T47D (cell line): ENCODE data around the gene ACAT2.
"Not testable (repeated sequence)": the region's sequence is repeated elsewhere in the genome, so short reads cannot be mapped to it uniquely, and the experiment has no call there.

Source experiments
- DNase-seq, 2 experiments: peaks; one replicate each; pipeline versions ENCODE4 v3.0.0 to v3.0.0-alpha.2; 2011 to 2012; ENCODE audit warnings: low read depth in 1 of 2, low spot score in 1 of 2
- JUND ChIP-seq: IDR thresholded peaks from 2 replicates; pipeline ENCODE4 v1.6.1; 2012; ENCODE audit warnings: low read depth
- in situ Hi-C: cut with HindIII; loops from 2 replicates; pipeline ENCODE4 v1.10.0; 2016; ENCODE audit warnings: low sequenced_read_pairs, low pct_unique_long_range_greater_than_20kb

Gene ACAT2

DNA sequence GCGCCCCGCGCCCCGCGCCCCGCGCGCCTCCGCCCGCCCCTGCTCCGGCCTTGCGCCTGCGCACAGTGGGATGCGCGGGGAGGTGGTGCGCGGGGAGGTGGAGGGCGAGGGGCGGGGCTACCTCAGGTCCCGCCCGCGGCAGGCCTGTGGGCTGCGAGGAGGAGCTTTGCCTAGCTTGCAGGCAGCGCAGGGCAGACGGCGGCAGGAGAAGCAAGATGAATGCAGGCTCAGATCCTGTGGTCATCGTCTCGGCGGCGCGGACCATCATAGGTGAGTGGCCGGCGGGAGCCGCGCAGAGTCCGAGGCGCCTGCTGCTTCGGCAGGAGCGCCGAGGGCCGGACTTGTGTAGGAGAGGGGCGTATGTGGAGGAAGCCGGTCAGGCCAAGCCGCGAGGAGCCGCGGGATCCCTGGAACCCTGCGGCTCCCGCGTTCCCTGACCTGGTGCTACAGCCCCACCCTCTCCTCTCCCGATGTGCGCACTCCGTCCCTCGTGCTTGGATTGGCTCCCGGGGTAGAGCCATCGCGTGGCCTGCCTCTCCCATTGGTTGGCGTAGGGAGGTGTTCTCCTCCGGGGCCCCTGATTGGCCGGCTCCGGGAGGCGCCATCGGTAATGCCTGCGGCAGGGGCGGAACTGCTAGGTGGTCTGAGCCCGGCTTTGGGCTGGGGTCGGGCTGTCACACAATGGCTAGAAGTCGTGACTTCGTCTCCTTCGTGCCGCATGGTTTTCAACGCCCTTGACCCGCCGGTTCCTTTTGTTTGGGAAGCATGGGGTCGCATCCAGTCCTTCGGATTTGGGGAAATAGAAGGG is at the start of gene ACAT2:
Gene ACAT2, plus strand, starts transcription at position 173 of the 808 bp plus-strand sequence. Its CDS starts 43 bp downstream, at position 216.
- in situ Hi-C loops = no loop called here
- DNase-seq = peak; percentile 87 to 92
- TF ChIP-seq JUND = no peak

DNA sequence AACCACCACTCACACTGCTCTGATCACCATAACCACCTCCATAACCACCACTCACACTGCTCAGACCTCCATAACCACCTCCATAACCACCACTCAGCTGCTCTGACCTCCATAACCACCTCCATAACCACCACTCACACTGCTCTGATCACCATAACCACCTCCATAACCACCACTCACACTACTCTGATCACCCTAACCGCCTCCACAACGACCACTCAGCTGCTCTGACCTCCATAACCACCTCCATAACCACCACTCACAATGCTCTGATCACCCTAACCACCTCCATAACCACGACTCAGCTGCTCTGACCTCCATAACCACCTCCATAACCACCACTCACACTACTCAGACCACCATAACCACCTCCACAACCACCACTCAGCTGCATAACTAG is 49.5 kb upstream of the ACAT2 start:
- DNase-seq, in situ Hi-C loops: not testable (repeated sequence)

DNA sequence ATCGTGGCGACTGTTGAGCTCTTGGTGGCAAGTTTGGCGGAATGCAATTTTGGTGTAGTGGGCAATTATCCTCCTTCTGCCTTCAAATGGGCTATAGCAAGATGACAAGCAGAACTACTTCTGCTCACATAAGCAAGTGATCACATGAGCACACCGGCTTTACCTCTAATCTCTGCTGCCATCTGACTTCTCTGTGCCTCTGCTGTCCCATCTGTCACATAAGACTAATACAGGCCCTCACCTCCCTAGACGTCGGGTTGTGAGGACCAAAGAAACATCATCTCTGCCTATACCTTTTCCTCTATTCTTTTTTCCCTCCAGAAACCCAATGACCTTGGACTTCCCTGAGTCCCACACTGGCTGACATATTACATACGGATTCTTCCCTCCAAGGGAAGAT is 47.9 kb upstream of the ACAT2 start:
- TF ChIP-seq JUND = no peak
- no peak for DNase-seq
- in situ Hi-C loops = no loop called here

DNA sequence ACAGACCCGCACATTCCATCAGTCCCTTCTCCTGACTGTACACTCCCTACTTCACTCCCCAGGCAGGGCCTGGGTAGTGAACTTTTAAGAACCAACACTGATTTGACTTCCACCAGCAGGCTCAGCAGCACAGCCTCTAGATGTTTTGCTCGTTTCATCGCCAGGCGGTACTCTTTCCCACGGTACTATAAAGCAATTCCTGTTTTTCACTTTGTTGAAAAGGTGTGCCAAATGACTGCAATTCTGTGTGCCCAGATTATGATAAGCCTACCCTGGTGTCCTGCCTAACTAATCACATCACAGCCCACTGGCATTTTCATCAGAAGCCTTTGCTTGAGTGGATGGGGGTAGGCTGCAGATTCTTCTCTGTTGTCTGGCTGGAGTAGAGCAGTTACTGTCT is 47.4 kb upstream of the ACAT2 start:
- in situ Hi-C loops = no loop called here
- DNase-seq = no peak
- no peak for TF ChIP-seq JUND

DNA sequence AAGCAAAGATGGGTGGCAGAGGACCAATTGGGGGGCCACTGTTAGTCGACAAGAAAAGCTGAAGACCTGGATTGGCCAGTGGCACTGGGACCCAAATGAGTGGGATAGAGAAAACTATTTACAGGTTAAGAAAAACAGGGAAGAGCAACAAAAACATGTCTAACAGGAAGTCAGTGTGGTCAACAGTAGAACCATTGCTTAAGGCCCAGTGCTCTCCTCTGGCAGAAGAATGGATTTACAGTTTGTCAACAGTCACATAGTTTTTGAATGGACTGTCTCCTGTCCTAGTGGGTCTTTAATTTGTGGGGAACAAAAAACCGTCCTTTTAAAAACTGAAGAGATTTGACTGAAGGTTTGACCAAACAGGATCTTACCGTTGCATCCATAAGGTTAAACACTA is 46.7 kb upstream of the ACAT2 start:
- no peak for DNase-seq
- in situ Hi-C loops = no loop called here

GRCh38 chr6:159715605-159716004 is 46.2 kb upstream of the ACAT2 start:
- in situ Hi-C loops = no loop called here
- no peak for DNase-seq
- no peak for TF ChIP-seq JUND

More for the DNA sequence above, 46.7 kb upstream of the ACAT2 start:
- no peak for TF ChIP-seq JUND

GRCh38 chr6:159716247-159717096 is 45.4 kb upstream of the ACAT2 start:
- no peak for DNase-seq
- in situ Hi-C loops = no loop called here
- TF ChIP-seq JUND = no peak

DNA sequence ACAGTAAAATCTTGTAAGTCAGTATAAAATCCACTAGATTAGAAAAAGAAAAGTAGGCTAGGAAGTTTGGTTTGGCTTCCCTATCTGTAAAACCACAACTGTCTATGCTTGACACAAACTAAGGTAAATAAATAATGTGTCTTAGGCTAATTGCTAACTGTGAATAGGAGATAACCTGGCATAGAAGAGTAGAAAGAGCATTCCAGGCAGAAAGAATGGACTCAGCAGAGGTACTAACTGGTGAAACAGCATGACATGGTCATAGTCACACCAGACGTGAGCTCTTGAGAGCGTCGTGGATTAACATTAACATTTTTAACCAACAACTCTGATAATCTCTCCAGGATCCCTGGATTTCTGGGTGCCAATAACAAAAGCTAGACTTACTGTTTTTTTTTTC is 43.2 kb upstream of the ACAT2 start:
- no peak for DNase-seq
- in situ Hi-C loops = no loop called here
- no peak for TF ChIP-seq JUND

DNA sequence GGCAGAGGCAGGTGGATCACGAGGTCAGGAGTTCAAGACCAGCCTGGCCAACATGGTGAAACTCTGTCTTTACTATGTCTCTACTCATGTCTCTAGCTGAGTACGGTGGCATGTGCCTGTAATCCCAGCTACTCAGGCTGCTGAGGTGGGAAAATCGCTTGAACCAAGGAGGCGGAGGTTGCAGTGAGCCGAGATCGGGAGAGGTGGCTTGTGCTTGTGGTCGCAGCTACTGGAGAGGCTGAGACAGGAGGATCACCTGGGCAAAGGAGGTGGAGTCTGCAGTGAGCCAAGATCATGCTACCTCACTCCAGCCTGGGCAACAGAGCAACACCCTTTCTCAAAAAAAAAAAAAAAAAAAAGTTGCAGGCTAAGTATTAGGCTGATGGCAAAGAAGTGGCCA is 42.6 kb upstream of the ACAT2 start:
- in situ Hi-C loops = no loop called here
- no peak for TF ChIP-seq JUND
- no peak for DNase-seq

GRCh38 chr6:159720708-159721107 is 41.1 kb upstream of the ACAT2 start:
- peak in 1 of 2 experiments; percentile 63 for DNase-seq
- in situ Hi-C loops = no loop called here

DNA sequence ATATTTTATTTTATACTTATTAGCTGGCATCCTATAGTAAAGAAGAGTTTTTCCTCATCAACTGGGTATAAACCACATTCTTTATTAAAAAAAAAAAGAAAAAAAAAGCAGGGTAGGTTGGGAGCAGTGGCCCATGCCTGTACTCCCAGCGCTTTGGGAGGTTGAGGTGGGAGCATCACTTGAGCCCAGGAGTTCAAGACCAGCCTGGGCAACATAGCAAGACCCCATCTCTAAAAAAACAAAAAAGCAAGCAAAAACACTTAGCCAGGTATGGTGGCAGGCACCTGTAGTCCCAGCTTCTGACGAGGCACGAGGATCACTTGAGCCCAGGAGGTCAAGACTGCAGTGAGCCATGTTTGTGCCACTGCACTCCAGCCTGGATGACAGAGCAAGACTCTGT is 39.9 kb upstream of the ACAT2 start:
- in situ Hi-C loops, DNase-seq: not testable (repeated sequence)

More at GRCh38 chr6:159720708-159721107, 41.1 kb upstream of the ACAT2 start:
- no peak for TF ChIP-seq JUND

GRCh38 chr6:159722655-159723054 is 39.2 kb upstream of the ACAT2 start:
- no peak for DNase-seq
- in situ Hi-C loops = no loop called here
- no peak for TF ChIP-seq JUND

GRCh38 chr6:159723259-159723658 is 38.6 kb upstream of the ACAT2 start:
- in situ Hi-C loops = no loop called here
- no peak for TF ChIP-seq JUND
- peak in 1 of 2 experiments; percentile 53 for DNase-seq
